K562 (cell line): Measurements from ENCODE around the gene MRPL40. TPM values are rescaled to one million over a fixed set of nuclear protein-coding genes. Genes with fewer than 3 reads are reported as not detected.

Source experiments
- ATAC-seq: fragments of 200-7000 bp; cut with Tn5 transposase; 3 replicates; pipeline ENCODE4 v1.9.1; 2020; ENCODE audit warnings: moderate library complexity
- BruUV-seq: library from RNA; stranded (reverse); fragments of 400-500 nt; replicated peaks from 2 replicates; lab custom pipeline; 2021; lab: Mats Ljungman, UMichigan
- CTCF ChIA-PET: fragments of 300-600 bp; formaldehyde crosslinking; extraction: SDS; loops from one replicate; lab custom pipeline; 2021; ENCODE audit warnings: low intra/inter-chr PET ratio; lab: Yijun Ruan, JAX
- POLR2A ChIA-PET: fragments of 300-600, 350-650 bp; sonication (Branson Sonifier 250); formaldehyde crosslinking; extraction: SDS; loops from one replicate; lab custom pipeline; 2021; ENCODE audit warnings: antibody characterized with exemption, inconsistent platforms; lab: Yijun Ruan, JAX
- DNase-seq, 4 experiments: peaks; one replicate each; pipeline versions ENCODE4 v3.0.0 to v3.0.0-alpha.2; 2011 to 2018; ENCODE audit warnings: low spot score in 3 of 4, mixed read lengths in 3 of 4; ENCODE audit errors: extremely low read depth in 1 of 4
- FAIRE-seq: peaks from 2 replicates; lab custom pipeline; 2011; peaks lifted over from hg19 to GRCh38; lab: Jason Lieb, UNC
- H2AFZ ChIP-seq: 2 replicates; pipeline ENCODE4 v1.6.0; 2011; ENCODE audit warnings: low read depth, low read length, control low read depth, inconsistent platforms
- H3K27ac ChIP-seq: fragments of 200-600 bp; 3 replicates; pipeline ENCODE4 v1.8.0; 2011; ENCODE audit warnings: low read depth, mild to moderate bottlenecking, control low read depth, inconsistent platforms, low read length, moderate library complexity, mixed read lengths; ENCODE audit errors: extremely low read depth
- H3K27me3 ChIP-seq, 2 experiments: fragments of 300-600 bp in 1 of 2; 2 replicates in 1 of 2; 3 replicates in 1 of 2; pipeline versions ENCODE4 v1.6.0 to v1.8.0; 2011; ENCODE audit warnings: inconsistent platforms in 2 of 2, low read length in 2 of 2, mild to moderate bottlenecking in 1 of 2, mixed read lengths in 1 of 2, moderate library complexity in 1 of 2; ENCODE audit not compliant: control insufficient read depth in 2 of 2, insufficient read depth in 2 of 2
- H3K36me3 ChIP-seq: fragments of 300-600 bp; 3 replicates; pipeline ENCODE4 v1.8.0; 2011; ENCODE audit warnings: mild to moderate bottlenecking, low read length, inconsistent platforms; ENCODE audit not compliant: control insufficient read depth, insufficient read depth
- H3K4me1 ChIP-seq, 2 experiments: fragments of 200-600 bp in 1 of 2; replicated peaks in 1 of 2; 2 replicates in 1 of 2; 3 replicates in 1 of 2; pipeline versions ENCODE4 v1.5.1 to v1.8.0; 2011; ENCODE audit warnings: inconsistent platforms in 2 of 2, low read length in 2 of 2, mild to moderate bottlenecking in 1 of 2, mixed read lengths in 1 of 2, moderate library complexity in 1 of 2; ENCODE audit not compliant: control insufficient read depth in 2 of 2, insufficient read depth in 2 of 2
- H3K4me2 ChIP-seq: 2 replicates; pipeline ENCODE4 v1.6.1; 2011; ENCODE audit warnings: low read length, control low read depth, inconsistent platforms, mixed read lengths; ENCODE audit not compliant: insufficient read depth
- H3K4me3 ChIP-seq: fragments of 200-600 bp; sonication (generic), shearing (Covaris generic); 2 replicates; pipeline ENCODE4 v1.5.1; 2016; ENCODE audit warnings: control low read depth, inconsistent platforms
- H3K79me2 ChIP-seq: fragments of 200-600 bp; 3 replicates; pipeline ENCODE4 v1.8.0; 2011; ENCODE audit warnings: low read length, inconsistent platforms; ENCODE audit not compliant: control insufficient read depth, insufficient read depth
- H3K9ac ChIP-seq, 2 experiments: 2 replicates each; pipeline versions ENCODE4 v1.6.0 to v1.6.1; 2011; ENCODE audit warnings: low read depth in 2 of 2, low read length in 2 of 2, control low read depth in 1 of 2, inconsistent platforms in 1 of 2, mild to moderate bottlenecking in 1 of 2, mixed read lengths in 1 of 2; ENCODE audit not compliant: insufficient read depth in 1 of 2
- H3K9me1 ChIP-seq: one replicate; pipeline ENCODE4 v1.6.0; 2011; ENCODE audit warnings: inconsistent platforms, mild to moderate bottlenecking, low read length, moderate library complexity; ENCODE audit not compliant: control insufficient read depth, insufficient read depth
- H3K9me3 ChIP-seq: replicated peaks from 2 replicates; pipeline ENCODE4 v1.5.1; 2011; ENCODE audit warnings: low read depth, low read length, inconsistent platforms; ENCODE audit not compliant: control insufficient read depth, insufficient read depth
- H4K20me1 ChIP-seq: replicated peaks from 2 replicates; pipeline ENCODE4 v1.6.1; 2011; ENCODE audit warnings: low read length, inconsistent platforms, mixed read lengths; ENCODE audit not compliant: control insufficient read depth, insufficient read depth
- ARID2 ChIP-seq: fragments of 450-650 bp; IDR thresholded peaks from 2 replicates; pipeline ENCODE4 v1.6.1; 2017; ENCODE audit warnings: antibody characterized with exemption, mild to moderate bottlenecking
- CBX1 ChIP-seq: sonication (generic); IDR thresholded peaks from 2 replicates; pipeline ENCODE4 v1.6.1; 2016; ENCODE audit warnings: antibody characterized with exemption, low read depth, mild to moderate bottlenecking
- CTCF ChIP-seq, 3 experiments: IDR thresholded peaks in 2 of 3; conservative IDR thresholded peaks in 1 of 3; 2 replicates each; pipeline ENCODE4 v1.5.1; 2011 to 2012; ENCODE audit warnings: low read length in 3 of 3, mild to moderate bottlenecking in 3 of 3, control low read depth in 2 of 3, improper control_type of control experiment in 1 of 3, inconsistent platforms in 1 of 3, low read depth in 1 of 3, mixed read lengths in 1 of 3, moderate library complexity in 1 of 3; ENCODE audit not compliant: insufficient read depth in 2 of 3
- ETV1 ChIP-seq: fragments of 450-650 bp; conservative IDR thresholded peaks from 2 replicates; pipeline ENCODE4 v1.6.1; 2016; ENCODE audit warnings: missing genetic modification characterization, control low read depth, low read depth, missing compliant biosample characterization
- FOXJ2 ChIP-seq: fragments of 200-800 bp; sonication (Bioruptor generic); IDR thresholded peaks from 2 replicates; pipeline ENCODE4 v1.6.1; 2016; ENCODE audit warnings: missing genetic modification characterization, missing compliant biosample characterization
- HOXB6 ChIP-seq: fragments of 250-450 bp; sonication (Bioruptor Pico); IDR thresholded peaks from 2 replicates; pipeline ENCODE4 v1.5.1; 2022; ENCODE audit warnings: mild to moderate bottlenecking, borderline replicate concordance
- PHF20 ChIP-seq: fragments of 450-650 bp; IDR thresholded peaks from 2 replicates; pipeline ENCODE4 v1.6.1; 2018; ENCODE audit not compliant: partially characterized antibody
- RFX7 ChIP-seq: fragments of 250-450 bp; sonication (Bioruptor Pico); IDR thresholded peaks from 2 replicates; pipeline ENCODE4 v1.5.1; 2021; ENCODE audit warnings: mild to moderate bottlenecking
- SIRT6 ChIP-seq: IDR thresholded peaks from one replicate; pipeline ENCODE4 v1.6.1; 2012; ENCODE audit warnings: low read depth, mild to moderate bottlenecking, control low read depth, inconsistent platforms, low read length, moderate library complexity
- SMARCB1 ChIP-seq: IDR thresholded peaks from 2 replicates; pipeline ENCODE4 v1.6.1; 2011; ENCODE audit warnings: improper control_type of control experiment, low read depth; ENCODE audit not compliant: insufficient read length
- SPI1 ChIP-seq: IDR thresholded peaks from 2 replicates; pipeline ENCODE4 v1.6.1; 2011; ENCODE audit warnings: low read depth, low read length, control low read depth, borderline replicate concordance
- WHSC1 ChIP-seq: IDR thresholded peaks from one replicate; pipeline ENCODE4 v1.6.1; 2012; ENCODE audit warnings: low read length, control low read depth, inconsistent platforms
- ZNF197 ChIP-seq: fragments of 200-800 bp; sonication (Bioruptor generic); IDR thresholded peaks from 2 replicates; pipeline ENCODE4 v1.6.1; 2016; ENCODE audit warnings: low read depth, missing genetic modification characterization, missing compliant biosample characterization
- ZNF311 ChIP-seq: fragments of 250-450 bp; sonication (Bioruptor Pico); IDR thresholded peaks from 2 replicates; pipeline ENCODE4 v1.4.0; 2020; ENCODE audit warnings: mild to moderate bottlenecking, moderate library complexity
- ZNF589 ChIP-seq: fragments of 200-800 bp; sonication (Bioruptor generic); IDR thresholded peaks from 2 replicates; pipeline ENCODE4 v1.6.1; 2016; ENCODE audit warnings: low read depth, missing genetic modification characterization, missing compliant biosample characterization
- ZSCAN32 ChIP-seq: fragments of 450-650 bp; formaldehyde crosslinking; IDR thresholded peaks from 2 replicates; pipeline ENCODE4 v1.4.0; 2020; ENCODE audit warnings: mild to moderate bottlenecking, moderate library complexity
- WGBS: fragments of 100-300 bp; shearing (Covaris generic); methylation state at CpG from one replicate; pipeline ENCODE4 v1.1.6; 2016; ENCODE audit warnings: low coverage, mixed read lengths; ENCODE audit not compliant: insufficient coverage; ENCODE audit errors: missing lambda C conversion rate; 5-methylcytosine and 5-hydroxymethylcytosine counted together
- in situ Hi-C: fragments of 300-500 bp; cut with MboI; formaldehyde crosslinking; loops from 4 replicates; pipeline ENCODE4 v1.15.0; 2018; ENCODE audit warnings: inconsistent platforms, mixed read lengths
- intact Hi-C: fragments of 100-400 bp; cut with micrococcal nuclease; formaldehyde crosslinking; loops from 2 replicates; pipeline ENCODE4 v1.14.2; 2022
- polyA plus RNA-seq, 8 experiments: library from polyadenylated mRNA; depleted of rRNA in 4 of 8; stranded (reverse) in 5 of 8; unstranded in 3 of 8; fragments of >200 nt; fragmentation: Nextera tagmentation in 2 of 8; fragmentation: Illumina TruSeq in 1 of 8; extraction: Ambion mirVana in 2 of 8; extraction: Trizol in 1 of 8; gene quantifications; 2 replicates each; pipeline versions ENCODE4 v1.2.1 to v1.2.3, GENCODE V29; 2011 to 2014; ENCODE audit warnings: inconsistent platforms in 1 of 8, missing spikeins in 1 of 8
- total RNA-seq, 7 experiments: library from RNA; depleted of rRNA in 6 of 7; stranded (reverse); fragments of >200 nt in 6 of 7; fragmentation: Illumina TruSeq in 2 of 7; extraction: Trizol in 2 of 7; gene quantifications; 2 replicates each; pipeline versions ENCODE4 v1.2.1 to v1.2.3, GENCODE V29; 2011 to 2021; ENCODE audit warnings: low replicate concordance in 1 of 7
- TF ChIP-seq, protein P1 (sequence below): IDR thresholded peaks from 2 replicates; pipeline ENCODE4 v1.6.1; 2016; ENCODE audit warnings: missing genetic modification characterization, missing compliant biosample characterization

The MRPL40 gene
- total and polyA plus RNA-seq, 9 of the 15 experiments (the other 6 are each of a cell fraction or from before 2014, with no cell fraction given): 132 to 652 (median 208) TPM

DNA sequence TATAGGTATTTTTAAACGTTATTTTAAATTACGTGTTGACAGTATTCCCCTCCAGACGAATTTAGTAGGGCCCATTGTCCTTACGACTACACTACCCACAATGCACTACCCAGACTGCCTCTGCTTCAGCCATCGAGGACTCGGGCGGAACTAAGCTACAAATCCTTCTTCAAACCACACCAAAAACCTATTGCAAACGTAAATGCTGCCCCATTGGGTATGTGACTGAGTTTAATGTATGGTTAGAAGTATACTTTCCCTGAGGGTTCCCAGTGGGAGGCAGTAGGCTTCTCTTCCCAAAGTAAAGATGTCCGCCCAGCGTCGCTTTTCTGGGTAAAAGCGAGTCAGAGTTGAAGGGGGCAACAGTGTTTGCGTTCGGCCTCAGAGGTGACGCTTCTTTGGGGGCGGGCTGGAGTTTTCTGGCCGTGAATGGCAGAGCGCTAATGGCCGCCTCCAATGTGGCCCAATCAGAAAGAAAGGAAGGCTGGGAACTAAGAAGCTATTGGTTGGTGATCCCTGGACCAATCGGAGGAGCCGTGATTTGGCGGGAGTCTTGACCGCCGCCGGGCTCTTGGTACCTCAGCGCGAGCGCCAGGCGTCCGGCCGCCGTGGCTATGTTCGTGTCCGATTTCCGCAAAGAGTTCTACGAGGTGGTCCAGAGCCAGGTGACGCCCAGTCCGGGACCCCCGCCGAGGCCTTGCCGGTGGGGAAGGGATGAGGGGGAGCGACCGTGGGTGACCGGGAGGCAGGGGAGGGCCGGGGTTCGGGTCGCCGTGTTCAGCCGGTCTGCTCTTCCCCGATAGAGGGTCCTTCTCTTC is 47.2 kb downstream of the MRPL40 start, which contains the start of gene CDC45:
TSS of gene CDC45 (plus strand) at position 566 of the 818 bp plus-strand sequence. CDS start at position 615, 49 bp downstream.
- peak within 1 kb of the TSS; percentile 99 for H2AFZ ChIP-seq
- peak within 1 kb of the TSS; percentile 97 for H3K4me2 ChIP-seq
- H3K27me3 ChIP-seq: no peaks in the 10 kb centered on the region
- no TSS peak for BruUV-seq
- no peaks in the 10 kb centered on the region for H3K9me1 ChIP-seq
- peak; percentile 100 for DNase-seq
- H4K20me1 ChIP-seq: peaks cover 28% of the 10 kb centered on the region
- peaks cover 82% of the 10 kb centered on the region for H3K79me2 ChIP-seq
- no peaks in the 10 kb centered on the region for H3K9me3 ChIP-seq
- peak; percentile 93 for ATAC-seq
- peak within 1 kb of the TSS; percentile 96 to 97 for H3K9ac ChIP-seq
- CTCF ChIA-PET: interaction anchor here (0.6 to 1.5 kb wide), 3 partner anchors 48 to 374 kb away, joined by 3 to 5 read pairs (median 5); partner anchors contain the start of gene HIRA
- H3K27ac ChIP-seq: peak within 1 kb of the TSS; percentile 97
- peak; percentile 98 for FAIRE-seq
- under 1% methylated on average over 50 of the region's 50 CpGs for WGBS
- peaks cover 65% of the 10 kb centered on the region for H3K36me3 ChIP-seq
- intact Hi-C loops (loop anchor here (1.0 to 5.0 kb wide), 9 partner anchors 32 to 357 kb away; partner anchors contain the start of genes C22orf39, DGCR2, ESS2 and MRPL40), in situ Hi-C loops (no loop called here)
- POLR2A ChIA-PET: interaction anchor here (0.5 to 5.4 kb wide), 58 partner anchors 9 to 476 kb away, joined by 3 to 148 read pairs (median 4); partner anchors contain the start of genes C22orf39, DGCR2, ESS2 and HIRA
- H3K4me3 ChIP-seq: peak within 1 kb of the TSS; percentile 70
- H3K4me1 ChIP-seq: peaks cover 7 to 16% of the 10 kb centered on the region in 2 experiments
- TF ChIP-seq ZNF197 (CRISPR knock-in tag) (no peak), ETV1 (tag) (no peak), ARID2 (no peak), CBX1 (no peak), ZNF311 (CRISPR knock-in tag) (peak; percentile 96), ZSCAN32 (CRISPR knock-in tag) (peak; percentile 83), ZNF589 (no peak), FOXJ2 (no peak), PHF20 (no peak), CTCF (IDR thresholded peaks at IDR 0.05 in 2 of 3, conservative IDR thresholded peaks at IDR 0.05 in 1 of 3; ENCODE audit: insufficient read depth in 2 of 3, low read depth in 1 of 3, low read length in 3 of 3) (0 out of 6 replicates have a peak, but pooled peaks of 2 of the 3 experiments have one; percentile 9 to 11), WHSC1 (peak; percentile 97), HOXB6 (peak; percentile 93; the same call in 1 of the 2 replicates), SIRT6 (peak; percentile 2), RFX7 (CRISPR knock-in tag) (peak; percentile 80; the same call in 1 of the 2 replicates), SMARCB1 (no peak), SPI1 (no peak)
- TF ChIP-seq, protein P1, sequence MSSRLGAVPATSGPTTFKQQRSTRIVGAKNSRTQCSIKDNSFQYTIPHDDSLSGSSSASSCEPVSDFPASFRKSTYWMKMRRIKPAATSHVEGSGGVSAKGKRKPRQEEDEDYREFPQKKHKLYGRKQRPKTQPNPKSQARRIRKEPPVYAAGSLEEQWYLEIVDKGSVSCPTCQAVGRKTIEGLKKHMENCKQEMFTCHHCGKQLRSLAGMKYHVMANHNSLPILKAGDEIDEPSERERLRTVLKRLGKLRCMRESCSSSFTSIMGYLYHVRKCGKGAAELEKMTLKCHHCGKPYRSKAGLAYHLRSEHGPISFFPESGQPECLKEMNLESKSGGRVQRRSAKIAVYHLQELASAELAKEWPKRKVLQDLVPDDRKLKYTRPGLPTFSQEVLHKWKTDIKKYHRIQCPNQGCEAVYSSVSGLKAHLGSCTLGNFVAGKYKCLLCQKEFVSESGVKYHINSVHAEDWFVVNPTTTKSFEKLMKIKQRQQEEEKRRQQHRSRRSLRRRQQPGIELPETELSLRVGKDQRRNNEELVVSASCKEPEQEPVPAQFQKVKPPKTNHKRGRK (tag): no peak
